Measurements from ENCODE around the gene ATP8B4. TPM values are rescaled to one million over a fixed set of nuclear protein-coding genes. Genes with fewer than 3 reads are reported as not detected.

Gene ATP8B4
- total and polyA plus RNA-seq, 7 donors: 1.2 to 11.1 (median 4.9) TPM

GRCh38 chr15:50113992-50114780 is 4.8 kb downstream of the ATP8B4 start:
- peak overlapping the region in 1 of 4 donors; percentile 17 for H3K27ac ChIP-seq
- DNase-seq: peak; percentile 66
- 71 to 72% methylated on average over 4 of the region's 4 CpGs for WGBS, 2 donors

GRCh38 chr15:50113187-50113505 is 5.9 kb downstream of the ATP8B4 start:
- intact Hi-C loops (cut with DNase I): no loop called here
- TF ChIP-seq CTCF (IDR thresholded peaks at IDR 0.05) (no peak), POLR2AphosphoS5 (IDR thresholded peaks at IDR 0.05) (no peak), EP300 (IDR thresholded peaks at IDR 0.05) (no peak), POLR2A (IDR thresholded peaks at IDR 0.05) (no peak)
- Histone ChIP-seq H3K27ac (peak overlapping the region in 2 of 4 donors; percentile 10 to 17), H3K9me3 (no peaks in the 10 kb centered on the region), H3K4me3 (peak overlapping the region in 1 of 4 donors; percentile 20), H3K27me3 (no peaks in the 10 kb centered on the region), H3K4me1 (no peaks in the 10 kb centered on the region), H3K36me3 (no peaks in the 10 kb centered on the region)
- DNase-seq: no peak
- WGBS, 2 donors: 71 to 87% methylated on average over 2 of the region's 2 CpGs

More at GRCh38 chr15:50113992-50114780, 4.8 kb downstream of the ATP8B4 start:
- Histone ChIP-seq H3K9me3 (no peaks in the 10 kb centered on the region), H3K27me3 (no peaks in the 10 kb centered on the region), H3K4me3 (no peak overlapping the region), H3K4me1 (no peaks in the 10 kb centered on the region), H3K36me3 (no peaks in the 10 kb centered on the region)
- intact Hi-C loops (cut with DNase I): no loop called here
- TF ChIP-seq POLR2A (IDR thresholded peaks at IDR 0.05) (no peak), POLR2AphosphoS5 (IDR thresholded peaks at IDR 0.05) (peak in 1 of 4 donors; percentile 37)

GRCh38 chr15:50112488-50113186 is 6.4 kb downstream of the ATP8B4 start:
- H3K4me3 ChIP-seq: peak overlapping the region in 1 of 4 donors; percentile 20
- H3K4me1 ChIP-seq: no peaks in the 10 kb centered on the region
- no peak for DNase-seq
- H3K27me3 ChIP-seq: no peaks in the 10 kb centered on the region
- no peaks in the 10 kb centered on the region for H3K9me3 ChIP-seq
- no peaks in the 10 kb centered on the region for H3K36me3 ChIP-seq
- no peak for TF ChIP-seq CTCF (IDR thresholded peaks at IDR 0.05)
- no peak for TF ChIP-seq EP300 (IDR thresholded peaks at IDR 0.05)
- TF ChIP-seq POLR2AphosphoS5 (IDR thresholded peaks at IDR 0.05): no peak
- TF ChIP-seq POLR2A (IDR thresholded peaks at IDR 0.05): no peak
- peak overlapping the region in 3 of 4 donors; percentile 4 to 17 (median 10) for H3K27ac ChIP-seq
- WGBS, 2 donors: 84 to 85% methylated on average over 5 of the region's 5 CpGs
- intact Hi-C loops (cut with DNase I): no loop called here

- Histone ChIP-seq H3K9me3 (no peaks in the 10 kb centered on the region), H3K36me3 (no peaks in the 10 kb centered on the region), H3K4me3 (peak overlapping the region in 1 of 4 donors; percentile 2), H3K27me3 (no peaks in the 10 kb centered on the region), H3K27ac (peak overlapping the region in 1 of 4 donors; percentile 3), H3K4me1 (no peaks in the 10 kb centered on the region)
- intact Hi-C loops (cut with DNase I): no loop called here
- 73 to 88% methylated on average over 3 of the region's 3 CpGs for WGBS, 2 donors
- TF ChIP-seq POLR2A (IDR thresholded peaks at IDR 0.05) (no peak), POLR2AphosphoS5 (IDR thresholded peaks at IDR 0.05) (no peak)
- no peak for DNase-seq
Measured at GRCh38 chr15:50110285-50110684, 8.7 kb downstream of the ATP8B4 start.

- H3K9me3 ChIP-seq: no peaks in the 10 kb centered on the region
- DNase-seq: no peak
- no peaks in the 10 kb centered on the region for H3K36me3 ChIP-seq
- H3K4me1 ChIP-seq: no peaks in the 10 kb centered on the region
- no peak for TF ChIP-seq CTCF (IDR thresholded peaks at IDR 0.05)
- no peak for TF ChIP-seq POLR2AphosphoS5 (IDR thresholded peaks at IDR 0.05)
- no peak for TF ChIP-seq POLR2A (IDR thresholded peaks at IDR 0.05)
- TF ChIP-seq EP300 (IDR thresholded peaks at IDR 0.05): no peak
- H3K4me3 ChIP-seq: peak overlapping the region in 1 of 4 donors; percentile 2
- WGBS, 2 donors: 63 to 64% methylated on average over 3 of the region's 3 CpGs
- peak overlapping the region in 3 of 4 donors; percentile 3 to 30 (median 21) for H3K27ac ChIP-seq
- no peaks in the 10 kb centered on the region for H3K27me3 ChIP-seq
- intact Hi-C loops (cut with DNase I): no loop called here
Measured at GRCh38 chr15:50109076-50109987, 9.7 kb downstream of the ATP8B4 start.

All from sigmoid colon (tissue), 7 donors.